ENCODE results near the gene CDH12.
"Not testable (repeated sequence)": the region's sequence is repeated elsewhere in the genome, so short reads cannot be mapped to it uniquely, and the experiment has no call there.

CDH12 gene

GRCh38 chr5:22779499-22779898, 73.6 kb downstream of the CDH12 start:
- H3K4me3 ChIP-seq (ENCODE audit: low read length in 2 of 2) = no peak overlapping the region
- H3K4me1 ChIP-seq (ENCODE audit: control insufficient read depth in 2 of 2, insufficient read depth in 2 of 2, low read length in 2 of 2) = no peaks in the 10 kb centered on the region
- no peak overlapping the region for H3K27ac ChIP-seq (ENCODE audit: low read depth in 2 of 2, low read length in 2 of 2)
- no peaks in the 10 kb centered on the region for H3K9me3 ChIP-seq (ENCODE audit: control insufficient read depth in 2 of 2, low read length in 2 of 2)
- no peaks in the 10 kb centered on the region for H3K27me3 ChIP-seq (ENCODE audit: control insufficient read depth in 2 of 2, insufficient read depth in 2 of 2, low read length in 2 of 2)
- H3K9ac ChIP-seq (ENCODE audit: low read depth in 1 of 2, low read length in 2 of 2) = no peak overlapping the region
- no peaks in the 10 kb centered on the region for H3K36me3 ChIP-seq (ENCODE audit: control insufficient read depth in 2 of 2, insufficient read depth in 2 of 2, low read length in 2 of 2)

- Histone ChIP-seq H3K27ac (ENCODE audit: low read depth in 2 of 2, low read length in 2 of 2) (no peak overlapping the region), H3K9me3 (ENCODE audit: control insufficient read depth in 2 of 2, low read length in 2 of 2) (no peaks in the 10 kb centered on the region), H3K4me1 (ENCODE audit: control insufficient read depth in 2 of 2, insufficient read depth in 2 of 2, low read length in 2 of 2) (no peaks in the 10 kb centered on the region), H3K9ac (ENCODE audit: low read depth in 1 of 2, low read length in 2 of 2) (no peak overlapping the region), H3K4me3 (ENCODE audit: low read length in 2 of 2) (no peak overlapping the region), H3K36me3 (ENCODE audit: control insufficient read depth in 2 of 2, insufficient read depth in 2 of 2, low read length in 2 of 2) (no peaks in the 10 kb centered on the region), H3K27me3 (ENCODE audit: control insufficient read depth in 2 of 2, insufficient read depth in 2 of 2, low read length in 2 of 2) (no peaks in the 10 kb centered on the region)
Measured at GRCh38 chr5:22776285-22776684, 76.9 kb downstream of the CDH12 start.

GRCh38 chr5:22774214-22774613, 78.9 kb downstream of the CDH12 start:
- H3K27me3 ChIP-seq (ENCODE audit: control insufficient read depth in 2 of 2, insufficient read depth in 2 of 2, low read length in 2 of 2); H3K4me1 ChIP-seq (ENCODE audit: control insufficient read depth in 2 of 2, insufficient read depth in 2 of 2, low read length in 2 of 2); H3K36me3 ChIP-seq (ENCODE audit: control insufficient read depth in 2 of 2, insufficient read depth in 2 of 2, low read length in 2 of 2); H3K27ac ChIP-seq (ENCODE audit: low read depth in 2 of 2, low read length in 2 of 2); H3K9me3 ChIP-seq (ENCODE audit: control insufficient read depth in 2 of 2, low read length in 2 of 2); H3K4me3 ChIP-seq (ENCODE audit: low read length in 2 of 2); H3K9ac ChIP-seq (ENCODE audit: low read depth in 1 of 2, low read length in 2 of 2): not testable (repeated sequence)

- H3K36me3 ChIP-seq (ENCODE audit: control insufficient read depth in 2 of 2, insufficient read depth in 2 of 2, low read length in 2 of 2) = no peaks in the 10 kb centered on the region
- no peaks in the 10 kb centered on the region for H3K4me1 ChIP-seq (ENCODE audit: control insufficient read depth in 2 of 2, insufficient read depth in 2 of 2, low read length in 2 of 2)
- no peak overlapping the region for H3K27ac ChIP-seq (ENCODE audit: low read depth in 2 of 2, low read length in 2 of 2)
- no peak overlapping the region for H3K9ac ChIP-seq (ENCODE audit: low read depth in 1 of 2, low read length in 2 of 2)
- H3K9me3 ChIP-seq (ENCODE audit: control insufficient read depth in 2 of 2, low read length in 2 of 2) = no peaks in the 10 kb centered on the region
- H3K4me3 ChIP-seq (ENCODE audit: low read length in 2 of 2) = no peak overlapping the region
- no peaks in the 10 kb centered on the region for H3K27me3 ChIP-seq (ENCODE audit: control insufficient read depth in 2 of 2, insufficient read depth in 2 of 2, low read length in 2 of 2)
Measured at GRCh38 chr5:22764736-22765135, 88.4 kb downstream of the CDH12 start.

GRCh38 chr5:22757776-22758175, 95.4 kb downstream of the CDH12 start:
- Histone ChIP-seq H3K27me3 (ENCODE audit: control insufficient read depth in 2 of 2, insufficient read depth in 2 of 2, low read length in 2 of 2) (no peaks in the 10 kb centered on the region), H3K4me1 (ENCODE audit: control insufficient read depth in 2 of 2, insufficient read depth in 2 of 2, low read length in 2 of 2) (no peaks in the 10 kb centered on the region), H3K36me3 (ENCODE audit: control insufficient read depth in 2 of 2, insufficient read depth in 2 of 2, low read length in 2 of 2) (no peaks in the 10 kb centered on the region)

GRCh38 chr5:22754155-22754554, 99.0 kb downstream of the CDH12 start:
- no peaks in the 10 kb centered on the region for H3K27me3 ChIP-seq (ENCODE audit: control insufficient read depth in 2 of 2, insufficient read depth in 2 of 2, low read length in 2 of 2)
- H3K9ac ChIP-seq (ENCODE audit: low read depth in 1 of 2, low read length in 2 of 2) = no peak overlapping the region
- H3K4me3 ChIP-seq (ENCODE audit: low read length in 2 of 2) = no peak overlapping the region
- H3K27ac ChIP-seq (ENCODE audit: low read depth in 2 of 2, low read length in 2 of 2) = no peak overlapping the region
- H3K4me1 ChIP-seq (ENCODE audit: control insufficient read depth in 2 of 2, insufficient read depth in 2 of 2, low read length in 2 of 2) = no peaks in the 10 kb centered on the region
- H3K36me3 ChIP-seq (ENCODE audit: control insufficient read depth in 2 of 2, insufficient read depth in 2 of 2, low read length in 2 of 2) = no peaks in the 10 kb centered on the region
- H3K9me3 ChIP-seq (ENCODE audit: control insufficient read depth in 2 of 2, low read length in 2 of 2) = no peaks in the 10 kb centered on the region

More at GRCh38 chr5:22757776-22758175, 95.4 kb downstream of the CDH12 start:
- no peaks in the 10 kb centered on the region for H3K9me3 ChIP-seq (ENCODE audit: control insufficient read depth in 2 of 2, low read length in 2 of 2)
- no peak overlapping the region for H3K9ac ChIP-seq (ENCODE audit: low read depth in 1 of 2, low read length in 2 of 2)
- no peak overlapping the region for H3K4me3 ChIP-seq (ENCODE audit: low read length in 2 of 2)
- no peak overlapping the region for H3K27ac ChIP-seq (ENCODE audit: low read depth in 2 of 2, low read length in 2 of 2)

- no peak overlapping the region for H3K9ac ChIP-seq (ENCODE audit: low read depth in 1 of 2, low read length in 2 of 2)
- no peaks in the 10 kb centered on the region for H3K27me3 ChIP-seq (ENCODE audit: control insufficient read depth in 2 of 2, insufficient read depth in 2 of 2, low read length in 2 of 2)
- H3K4me3 ChIP-seq (ENCODE audit: low read length in 2 of 2) = no peak overlapping the region
- no peaks in the 10 kb centered on the region for H3K36me3 ChIP-seq (ENCODE audit: control insufficient read depth in 2 of 2, insufficient read depth in 2 of 2, low read length in 2 of 2)
- H3K27ac ChIP-seq (ENCODE audit: low read depth in 2 of 2, low read length in 2 of 2) = no peak overlapping the region
- no peaks in the 10 kb centered on the region for H3K4me1 ChIP-seq (ENCODE audit: control insufficient read depth in 2 of 2, insufficient read depth in 2 of 2, low read length in 2 of 2)
- peaks cover 0 to 2% of the 10 kb centered on the region in 2 donors for H3K9me3 ChIP-seq (ENCODE audit: control insufficient read depth in 2 of 2, low read length in 2 of 2)
Measured at GRCh38 chr5:22751536-22751935, 101.6 kb downstream of the CDH12 start.

GRCh38 chr5:22736443-22737003, 116.6 kb downstream of the CDH12 start:
- H3K9ac ChIP-seq (ENCODE audit: low read depth in 1 of 2, low read length in 2 of 2) = no peak overlapping the region
- peaks cover 3% of the 10 kb centered on the region in 2 donors for H3K9me3 ChIP-seq (ENCODE audit: control insufficient read depth in 2 of 2, low read length in 2 of 2)
- H3K36me3 ChIP-seq (ENCODE audit: control insufficient read depth in 2 of 2, insufficient read depth in 2 of 2, low read length in 2 of 2) = no peaks in the 10 kb centered on the region
- no peak overlapping the region for H3K27ac ChIP-seq (ENCODE audit: low read depth in 2 of 2, low read length in 2 of 2)
- no peaks in the 10 kb centered on the region for H3K4me1 ChIP-seq (ENCODE audit: control insufficient read depth in 2 of 2, insufficient read depth in 2 of 2, low read length in 2 of 2)
- H3K27me3 ChIP-seq (ENCODE audit: control insufficient read depth in 2 of 2, insufficient read depth in 2 of 2, low read length in 2 of 2) = no peaks in the 10 kb centered on the region
- H3K4me3 ChIP-seq (ENCODE audit: low read length in 2 of 2) = no peak overlapping the region

- H3K9ac ChIP-seq (ENCODE audit: low read depth in 1 of 2, low read length in 2 of 2) = no peak overlapping the region
- H3K4me1 ChIP-seq (ENCODE audit: control insufficient read depth in 2 of 2, insufficient read depth in 2 of 2, low read length in 2 of 2) = no peaks in the 10 kb centered on the region
- H3K9me3 ChIP-seq (ENCODE audit: control insufficient read depth in 2 of 2, low read length in 2 of 2) = peaks cover 0 to 3% of the 10 kb centered on the region in 2 donors
- no peak overlapping the region for H3K27ac ChIP-seq (ENCODE audit: low read depth in 2 of 2, low read length in 2 of 2)
- H3K4me3 ChIP-seq (ENCODE audit: low read length in 2 of 2) = no peak overlapping the region
- no peaks in the 10 kb centered on the region for H3K36me3 ChIP-seq (ENCODE audit: control insufficient read depth in 2 of 2, insufficient read depth in 2 of 2, low read length in 2 of 2)
- no peaks in the 10 kb centered on the region for H3K27me3 ChIP-seq (ENCODE audit: control insufficient read depth in 2 of 2, insufficient read depth in 2 of 2, low read length in 2 of 2)
Measured at GRCh38 chr5:22734907-22735306, 118.2 kb downstream of the CDH12 start.

GRCh38 chr5:22728610-22729009, 124.5 kb downstream of the CDH12 start:
- Histone ChIP-seq H3K9me3 (ENCODE audit: control insufficient read depth in 2 of 2, low read length in 2 of 2) (no peaks in the 10 kb centered on the region), H3K27ac (ENCODE audit: low read depth in 2 of 2, low read length in 2 of 2) (no peak overlapping the region), H3K27me3 (ENCODE audit: control insufficient read depth in 2 of 2, insufficient read depth in 2 of 2, low read length in 2 of 2) (no peaks in the 10 kb centered on the region), H3K4me1 (ENCODE audit: control insufficient read depth in 2 of 2, insufficient read depth in 2 of 2, low read length in 2 of 2) (no peaks in the 10 kb centered on the region), H3K9ac (ENCODE audit: low read depth in 1 of 2, low read length in 2 of 2) (no peak overlapping the region), H3K4me3 (ENCODE audit: low read length in 2 of 2) (no peak overlapping the region), H3K36me3 (ENCODE audit: control insufficient read depth in 2 of 2, insufficient read depth in 2 of 2, low read length in 2 of 2) (no peaks in the 10 kb centered on the region)

GRCh38 chr5:22722491-22722890, 130.7 kb downstream of the CDH12 start:
- no peaks in the 10 kb centered on the region for H3K27me3 ChIP-seq (ENCODE audit: control insufficient read depth in 2 of 2, insufficient read depth in 2 of 2, low read length in 2 of 2)
- H3K9me3 ChIP-seq (ENCODE audit: control insufficient read depth in 2 of 2, low read length in 2 of 2) = no peaks in the 10 kb centered on the region
- no peaks in the 10 kb centered on the region for H3K36me3 ChIP-seq (ENCODE audit: control insufficient read depth in 2 of 2, insufficient read depth in 2 of 2, low read length in 2 of 2)
- no peak overlapping the region for H3K9ac ChIP-seq (ENCODE audit: low read depth in 1 of 2, low read length in 2 of 2)
- H3K27ac ChIP-seq (ENCODE audit: low read depth in 2 of 2, low read length in 2 of 2) = no peak overlapping the region
- H3K4me3 ChIP-seq (ENCODE audit: low read length in 2 of 2) = no peak overlapping the region
- no peaks in the 10 kb centered on the region for H3K4me1 ChIP-seq (ENCODE audit: control insufficient read depth in 2 of 2, insufficient read depth in 2 of 2, low read length in 2 of 2)

All from mucosa of rectum (tissue), 2 donors.